ENCODE data around the gene AASS.

- TF ChIP-seq CTCF (IDR thresholded peaks at IDR 0.05; ENCODE audit: low read depth, low read length, missing input control), result no peak
- no peak for TF ChIP-seq HNF4G (IDR thresholded peaks at IDR 0.05)
- TF ChIP-seq FOXA1 (IDR thresholded peaks at IDR 0.05), result no peak
- no peak for TF ChIP-seq GABPA (IDR thresholded peaks at IDR 0.05 in 1 of 2, conservative IDR thresholded peaks at IDR 0.05 in 1 of 2)
Observed at GRCh38 chr7:122136639-122137245, 7.3 kb downstream of the AASS start.

Data from liver (tissue), 3 donors.